PC-3 (cell line): ENCODE data around the gene RGS3.
A peak's percentile ranks its signal among the peaks of the same experiment; 100 is the strongest.

Source experiments
- CTCF ChIP-seq: fragments of 300-600 bp; sonication (generic); conservative IDR thresholded peaks from 2 replicates; pipeline ENCODE4 v1.5.1; 2017; ENCODE audit warnings: antibody characterized with exemption, low read depth, mild to moderate bottlenecking, low read length
- EZH2 ChIP-seq: fragments of 300-600 bp; sonication (generic); IDR thresholded peaks from one replicate; pipeline ENCODE4 v1.6.1; 2017; ENCODE audit warnings: antibody characterized with exemption, mild to moderate bottlenecking, low read length; ENCODE audit not compliant: unreplicated experiment
- EZH2phosphoT487 ChIP-seq: fragments of 300-600 bp; sonication (generic); IDR thresholded peaks from 2 replicates; pipeline ENCODE4 v1.6.1; 2018; ENCODE audit warnings: mild to moderate bottlenecking, antibody characterized with exemption, low read length, borderline replicate concordance

GRCh38 chr9:113589890-113590289, 126.4 kb downstream of the RGS3 start:
- TF ChIP-seq CTCF (peak; percentile 58), EZH2 (no peak), EZH2phosphoT487 (no peak)
